ACHN (cell line): ENCODE measurements around the gene HPSE2.
"Not testable (repeated sequence)": the region's sequence is repeated elsewhere in the genome, so short reads cannot be mapped to it uniquely, and the experiment has no call there.

Experiments
- DNase-seq: peaks from one replicate; pipeline ENCODE4 v3.0.0-alpha.2; 2015
- in situ Hi-C: cut with HindIII; loops from 2 replicates; pipeline ENCODE4 v1.10.0; 2017; ENCODE audit warnings: low sequenced_read_pairs, low pct_ligation_motif_present, low pct_unique_long_range_greater_than_20kb

The HPSE2 gene

GRCh38 chr10:98951269-98952000, 284.2 kb downstream of the HPSE2 start:
- in situ Hi-C loops: no loop called here

DNA sequence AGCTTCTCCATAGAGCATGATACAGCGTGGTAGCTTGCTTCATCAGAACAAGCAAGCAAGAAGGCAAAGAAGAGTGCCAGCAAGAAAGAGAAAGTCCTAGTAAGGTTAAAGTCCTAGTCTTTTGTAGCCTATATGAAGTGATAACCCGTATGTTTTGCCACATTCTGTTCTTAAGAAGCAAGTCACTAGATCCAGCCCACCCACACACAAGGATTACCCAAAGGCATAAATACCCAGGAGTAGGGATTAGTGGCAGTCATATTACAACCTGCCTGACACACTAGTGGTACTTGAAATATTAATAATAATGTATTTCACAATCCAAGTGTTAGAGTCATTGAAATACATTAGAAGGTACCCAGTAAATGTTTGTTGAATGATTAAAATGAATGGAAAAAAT, 285.5 kb downstream of the HPSE2 start:
- no peak for DNase-seq
- in situ Hi-C loops: no loop called here

More at GRCh38 chr10:98951269-98952000, 284.2 kb downstream of the HPSE2 start:
- no peak for DNase-seq

DNA sequence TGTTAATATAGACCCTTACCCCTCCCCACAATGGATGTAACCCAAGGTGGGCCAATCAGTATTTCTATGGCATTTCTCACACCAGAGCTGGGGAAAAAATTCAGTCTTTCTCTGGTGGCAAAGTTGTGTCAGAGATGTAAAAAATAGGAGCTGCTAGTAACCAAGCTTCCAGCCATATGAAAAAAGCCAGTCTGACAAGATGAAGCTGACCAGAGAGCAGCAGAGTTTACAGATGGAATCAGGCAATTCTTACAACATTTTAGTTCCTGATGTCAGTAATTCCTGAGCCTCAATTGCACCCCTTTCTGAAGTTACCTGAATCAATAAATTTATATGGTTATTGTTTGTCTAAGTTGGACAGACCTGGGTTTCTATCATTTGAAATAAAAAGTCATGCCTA, 286.3 kb downstream of the HPSE2 start:
- in situ Hi-C loops: no loop called here
- DNase-seq: no peak

- in situ Hi-C loops: no loop called here
- DNase-seq: no peak
Observed at GRCh38 chr10:98943681-98944080, 292.0 kb downstream of the HPSE2 start.

GRCh38 chr10:98929709-98930108, 305.9 kb downstream of the HPSE2 start:
- in situ Hi-C loops: no loop called here
- DNase-seq: no peak

DNA sequence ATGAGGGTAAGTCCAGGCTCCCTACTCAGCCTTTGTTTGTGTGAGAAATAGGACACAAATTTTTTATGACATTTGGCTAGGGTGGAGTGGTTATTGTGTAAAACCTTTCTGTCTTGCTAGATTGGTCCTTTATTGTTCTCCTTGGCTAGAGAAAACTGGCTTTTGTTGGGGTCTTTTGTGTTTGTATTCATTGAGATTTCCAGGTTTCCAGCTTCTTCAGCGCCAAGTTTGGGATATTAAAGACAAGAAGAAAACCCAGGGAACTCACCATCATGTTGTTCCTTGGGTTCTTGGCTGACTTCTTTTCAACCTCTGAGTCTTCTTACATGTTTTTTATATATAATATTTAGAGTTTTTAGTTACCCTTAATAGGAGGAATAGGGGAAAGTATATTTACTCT, 310.0 kb downstream of the HPSE2 start:
- in situ Hi-C loops: no loop called here
- DNase-seq: no peak

GRCh38 chr10:98924526-98924925, 311.1 kb downstream of the HPSE2 start:
- in situ Hi-C loops: no loop called here
- no peak for DNase-seq

GRCh38 chr10:98921316-98921715, 314.3 kb downstream of the HPSE2 start:
- in situ Hi-C loops: no loop called here
- DNase-seq: no peak

GRCh38 chr10:98920807-98921206, 314.8 kb downstream of the HPSE2 start:
- DNase-seq: no peak
- in situ Hi-C loops: no loop called here

- in situ Hi-C loops: no loop called here
- no peak for DNase-seq
Observed at GRCh38 chr10:98920360-98920759, 315.3 kb downstream of the HPSE2 start.

DNA sequence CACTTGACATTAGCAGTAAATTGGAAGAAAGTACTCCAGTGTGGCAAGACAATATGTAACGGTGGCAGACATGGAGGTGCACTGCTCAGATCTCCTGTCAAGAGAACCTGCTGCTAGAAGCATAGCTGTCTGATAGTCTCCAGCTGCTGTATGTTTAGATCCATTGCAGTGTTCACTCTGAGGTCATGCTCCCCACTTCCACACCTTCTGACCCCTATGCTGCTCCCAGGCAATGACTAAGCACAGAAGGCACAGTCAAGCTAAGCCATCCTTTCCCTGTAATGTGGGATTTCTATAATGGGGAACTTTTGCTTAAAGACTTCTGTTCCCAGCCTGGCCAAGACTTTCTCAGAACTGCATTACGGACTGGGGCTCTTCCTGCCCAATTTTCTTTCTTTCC, 315.8 kb downstream of the HPSE2 start:
- in situ Hi-C loops: no loop called here
- DNase-seq: no peak

DNA sequence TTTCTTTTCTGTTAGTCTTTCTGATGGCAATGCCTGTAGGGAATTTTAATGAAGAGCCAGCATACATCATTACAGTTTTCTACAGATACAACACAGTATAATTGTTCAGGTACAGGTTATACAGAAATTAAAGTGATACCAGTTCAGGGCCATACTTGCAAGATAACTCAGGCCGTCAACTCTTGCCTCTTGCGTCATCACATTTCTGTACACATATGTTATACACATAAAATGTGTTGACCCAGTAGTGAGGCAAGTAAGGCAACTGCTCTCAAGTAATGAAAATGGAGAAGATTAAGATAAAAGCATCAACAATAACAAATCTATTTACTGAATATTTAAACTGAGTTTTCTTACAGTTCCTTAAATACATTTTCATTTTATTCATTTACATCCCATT, 317.8 kb downstream of the HPSE2 start:
- no peak for DNase-seq
- in situ Hi-C loops: no loop called here

GRCh38 chr10:98916526-98917125, 319.0 kb downstream of the HPSE2 start:
- DNase-seq: no peak
- in situ Hi-C loops: no loop called here

DNA sequence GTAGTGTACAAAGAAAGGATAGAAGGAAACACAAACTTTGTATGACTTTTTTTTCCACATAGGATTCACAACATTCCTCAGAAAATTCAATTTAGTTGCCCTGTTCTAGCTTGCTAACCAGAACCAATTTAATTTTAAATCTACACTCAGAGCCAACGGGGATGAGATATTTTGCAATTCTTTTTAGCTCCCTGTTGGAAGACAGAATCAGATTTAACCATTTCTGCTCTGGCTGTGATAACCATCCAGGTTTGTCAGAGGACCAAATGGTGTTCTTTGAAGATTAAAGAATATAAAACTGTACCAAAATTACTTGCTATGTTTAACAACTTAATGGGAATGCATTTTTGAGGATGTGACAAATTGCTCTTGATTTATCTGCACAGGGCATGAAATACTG, 319.7 kb downstream of the HPSE2 start:
- in situ Hi-C loops: no loop called here

GRCh38 chr10:98910546-98910945, 325.1 kb downstream of the HPSE2 start:
- no peak for DNase-seq
- in situ Hi-C loops: no loop called here

More for the DNA sequence above, 319.7 kb downstream of the HPSE2 start:
- no peak for DNase-seq

GRCh38 chr10:98910048-98910447, 325.6 kb downstream of the HPSE2 start:
- in situ Hi-C loops: no loop called here
- DNase-seq: no peak

- in situ Hi-C loops: no loop called here
- DNase-seq: no peak
Observed at GRCh38 chr10:98908868-98909267, 326.8 kb downstream of the HPSE2 start.

DNA sequence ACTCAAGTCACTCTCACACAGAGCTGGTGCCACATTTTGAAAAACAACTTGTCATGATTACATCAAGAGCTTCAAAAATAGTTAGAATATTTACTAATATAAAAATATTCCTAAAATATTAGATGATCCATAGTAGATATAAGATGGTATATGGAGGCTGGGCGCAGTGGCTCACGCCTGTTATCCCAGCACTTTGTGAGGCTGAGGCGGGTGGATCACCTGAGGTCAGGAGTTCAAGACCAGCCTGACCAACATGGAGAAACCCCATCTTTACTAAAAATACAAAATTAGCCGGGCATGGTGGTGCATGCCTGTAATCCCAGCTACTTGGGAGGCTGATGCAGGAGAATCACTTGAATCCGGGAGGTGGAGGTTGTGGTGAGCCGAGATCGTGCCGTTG, 327.4 kb downstream of the HPSE2 start:
- DNase-seq, in situ Hi-C loops: not testable (repeated sequence)

DNA sequence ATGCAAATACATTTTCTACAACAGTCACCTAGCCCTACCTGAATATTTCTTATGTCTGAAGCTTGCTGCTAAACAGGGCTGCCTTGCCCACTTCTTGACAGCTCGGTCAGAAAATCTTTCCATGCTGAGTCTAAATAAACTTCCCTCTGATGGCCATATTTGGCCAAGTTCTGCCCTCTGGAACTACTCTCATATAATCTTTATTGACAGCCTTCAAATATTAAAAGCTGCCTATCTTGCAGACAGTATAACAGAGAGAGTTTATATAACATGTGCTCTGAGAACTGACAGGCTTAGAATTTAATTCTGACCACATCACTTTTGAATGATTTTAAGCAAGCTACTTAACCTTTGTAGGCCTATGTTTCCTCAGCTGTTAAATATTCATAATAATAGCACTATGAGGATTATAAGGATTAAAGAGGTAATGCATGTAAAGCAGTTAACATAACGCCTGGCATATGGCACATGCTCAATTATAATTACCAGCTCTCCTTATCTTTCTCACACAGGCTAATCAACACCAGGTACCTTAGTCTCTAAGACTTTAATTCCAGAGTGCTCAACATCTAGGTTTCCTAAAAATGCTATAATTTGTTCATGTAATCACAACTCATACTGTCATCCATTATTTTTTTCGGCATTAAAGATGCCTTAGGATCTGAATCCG, 334.1 kb downstream of the HPSE2 start:
- in situ Hi-C loops: no loop called here
- DNase-seq: no peak

DNA sequence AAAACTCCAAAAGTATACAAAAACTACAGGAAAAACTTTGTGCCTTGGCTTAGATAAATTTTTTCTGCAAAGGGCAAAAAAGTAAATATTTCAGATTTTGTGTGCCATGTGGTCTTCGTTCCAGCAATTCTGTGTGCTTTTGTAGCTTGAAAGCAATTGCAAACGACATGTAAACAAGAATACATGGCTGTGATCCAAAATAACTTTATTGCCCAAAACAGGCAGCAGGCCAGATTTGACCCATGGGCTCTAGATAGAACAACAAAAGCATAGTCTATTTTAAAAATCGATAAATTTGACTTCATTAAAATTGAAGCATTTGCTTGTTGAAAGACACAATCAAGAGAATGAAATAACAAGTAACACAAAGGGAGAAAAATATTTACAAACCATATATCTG, 336.6 kb downstream of the HPSE2 start:
- no peak for DNase-seq
- in situ Hi-C loops: no loop called here
